Cardiac fibroblast (primary cell): ENCODE data around the gene MAP3K5.

Experiments
- DNase-seq, 2 donors: peaks; one replicate each; pipeline versions ENCODE4 v3.0.0 to v3.0.0-alpha.2; 2010; ENCODE audit warnings: low read depth in 2 of 2
- H3K4me3 ChIP-seq, 2 donors: replicated peaks in 1 of 2; 1 replicate in 1 of 2; 2 replicates in 1 of 2; pipeline ENCODE4 v1.5.1; 2011; ENCODE audit warnings: low read depth in 2 of 2, low read length in 2 of 2, mild to moderate bottlenecking in 2 of 2, moderate library complexity in 1 of 2
- TF ChIP-seq, protein P1 (sequence below): IDR thresholded peaks from one replicate; pipeline ENCODE4 v1.5.1; 2011; ENCODE audit warnings: low read depth, mild to moderate bottlenecking, low read length, inconsistent platforms

MAP3K5 gene

DNA sequence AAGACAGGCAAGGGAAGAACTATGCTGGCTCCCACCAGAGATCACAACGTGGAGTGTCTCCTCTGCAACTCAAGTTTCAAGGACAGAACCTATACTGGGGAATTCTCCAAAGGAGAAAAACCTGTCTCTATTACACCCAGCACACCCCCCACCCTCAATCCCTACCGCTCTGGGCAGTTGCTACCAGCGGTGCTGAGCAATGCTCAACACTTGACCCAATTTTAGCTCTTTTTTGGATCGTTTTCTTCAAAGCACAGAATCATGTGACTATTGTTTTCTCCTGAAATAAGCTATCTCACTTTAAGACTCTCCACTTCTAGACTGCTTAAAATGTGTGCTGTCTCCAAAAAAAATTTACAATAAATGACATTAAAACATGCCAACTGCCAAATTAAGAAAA lies 265.3 kb downstream of the MAP3K5 start:
- H3K4me3 ChIP-seq = no peak overlapping the region
- no peak for DNase-seq
- TF ChIP-seq, protein P1, sequence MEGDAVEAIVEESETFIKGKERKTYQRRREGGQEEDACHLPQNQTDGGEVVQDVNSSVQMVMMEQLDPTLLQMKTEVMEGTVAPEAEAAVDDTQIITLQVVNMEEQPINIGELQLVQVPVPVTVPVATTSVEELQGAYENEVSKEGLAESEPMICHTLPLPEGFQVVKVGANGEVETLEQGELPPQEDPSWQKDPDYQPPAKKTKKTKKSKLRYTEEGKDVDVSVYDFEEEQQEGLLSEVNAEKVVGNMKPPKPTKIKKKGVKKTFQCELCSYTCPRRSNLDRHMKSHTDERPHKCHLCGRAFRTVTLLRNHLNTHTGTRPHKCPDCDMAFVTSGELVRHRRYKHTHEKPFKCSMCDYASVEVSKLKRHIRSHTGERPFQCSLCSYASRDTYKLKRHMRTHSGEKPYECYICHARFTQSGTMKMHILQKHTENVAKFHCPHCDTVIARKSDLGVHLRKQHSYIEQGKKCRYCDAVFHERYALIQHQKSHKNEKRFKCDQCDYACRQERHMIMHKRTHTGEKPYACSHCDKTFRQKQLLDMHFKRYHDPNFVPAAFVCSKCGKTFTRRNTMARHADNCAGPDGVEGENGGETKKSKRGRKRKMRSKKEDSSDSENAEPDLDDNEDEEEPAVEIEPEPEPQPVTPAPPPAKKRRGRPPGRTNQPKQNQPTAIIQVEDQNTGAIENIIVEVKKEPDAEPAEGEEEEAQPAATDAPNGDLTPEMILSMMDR = no peak

DNA sequence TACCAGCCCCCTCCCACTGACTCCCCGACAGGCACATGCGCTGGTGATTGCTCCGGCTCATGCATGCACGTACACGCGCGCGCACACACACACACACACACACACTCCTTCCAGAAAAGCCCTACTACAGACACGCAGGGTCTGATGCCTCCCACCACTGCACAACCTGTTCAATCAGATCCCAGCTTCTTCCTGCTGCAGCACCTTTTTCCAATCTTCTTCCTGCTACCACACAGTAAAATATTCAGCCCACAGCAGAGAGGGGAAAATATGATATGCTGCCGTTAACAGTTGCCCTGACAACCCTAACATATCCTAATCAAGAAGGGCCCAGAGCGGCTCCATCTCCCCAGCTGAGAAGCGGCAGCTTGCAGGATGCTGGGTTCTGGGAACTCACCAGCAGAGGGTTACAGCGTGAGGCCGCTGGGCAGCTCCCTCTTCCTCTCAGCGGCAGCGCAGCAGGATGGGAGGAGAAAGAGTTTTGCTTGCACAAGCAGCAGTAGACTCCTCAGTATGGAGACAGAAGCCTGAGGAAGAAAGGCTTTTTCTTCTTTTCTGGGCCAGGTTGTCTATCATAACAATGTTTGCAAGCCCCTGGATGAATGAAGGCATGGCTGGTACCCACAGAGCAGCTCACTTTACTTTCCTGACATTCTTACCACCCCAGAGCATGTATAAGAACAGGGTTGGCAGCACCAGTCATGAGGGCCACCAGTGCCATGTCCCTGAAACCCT lies 265.9 kb downstream of the MAP3K5 start:
- TF ChIP-seq, protein P1 = peak; percentile 68
- DNase-seq = peak; percentile 61 to 74

DNA sequence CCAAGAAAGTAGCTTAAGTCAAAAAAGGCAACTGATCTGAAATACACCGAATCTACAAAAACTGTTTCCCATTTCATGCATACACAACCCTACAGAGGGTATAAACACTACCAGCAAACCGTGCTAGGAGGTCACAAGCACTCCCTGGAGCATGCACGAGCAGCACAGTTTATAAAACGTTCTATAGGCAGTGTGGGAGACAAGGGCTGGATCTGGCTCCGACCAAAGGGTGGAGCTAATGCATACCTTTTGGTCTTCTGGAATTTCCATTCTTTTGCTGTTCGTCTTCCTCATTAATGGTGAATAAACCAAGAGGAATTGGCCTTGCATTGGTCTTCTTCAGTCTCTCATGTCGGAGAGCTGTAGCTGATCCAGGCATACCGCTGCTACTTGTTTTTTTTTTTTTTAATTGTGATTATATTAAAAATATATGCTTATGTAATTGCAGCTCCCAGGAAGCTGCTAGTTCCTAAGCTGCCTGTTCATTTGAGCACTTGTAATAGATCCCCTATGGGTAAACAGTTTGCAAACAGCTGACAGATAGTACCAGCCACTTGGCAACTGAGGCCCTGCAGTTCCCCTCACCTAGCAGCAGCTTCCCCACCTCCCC lies 266.6 kb downstream of the MAP3K5 start:
- H3K4me3 ChIP-seq = no peak overlapping the region
- TF ChIP-seq, protein P1 = no peak
- no peak for DNase-seq

More for the DNA sequence above, 265.9 kb downstream of the MAP3K5 start:
- H3K4me3 ChIP-seq = no peak overlapping the region

DNA sequence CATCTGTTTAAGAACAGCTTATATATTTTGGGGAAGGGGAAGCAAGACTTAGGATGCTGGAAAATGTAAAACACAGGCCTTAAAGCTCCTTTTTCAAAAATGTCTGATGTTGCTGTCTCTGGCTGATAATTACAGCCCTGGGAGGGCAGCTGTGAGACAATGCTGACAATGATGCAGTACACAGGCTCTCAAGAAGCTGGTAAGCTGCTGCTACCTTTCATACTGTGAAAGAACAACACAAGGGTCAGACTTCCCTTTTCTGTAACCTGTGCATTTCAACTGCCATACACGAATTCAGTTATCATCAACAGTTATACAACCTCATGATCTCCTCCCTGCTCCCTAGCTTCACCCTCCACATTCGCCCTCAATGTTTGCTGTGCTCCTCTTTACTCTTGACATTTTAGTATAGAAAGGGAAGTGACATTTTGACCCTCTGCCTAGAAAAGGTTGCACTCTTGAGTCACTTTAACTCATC lies 267.3 kb downstream of the MAP3K5 start:
- no peak for DNase-seq
- TF ChIP-seq, protein P1 = no peak
- H3K4me3 ChIP-seq = no peak overlapping the region

DNA sequence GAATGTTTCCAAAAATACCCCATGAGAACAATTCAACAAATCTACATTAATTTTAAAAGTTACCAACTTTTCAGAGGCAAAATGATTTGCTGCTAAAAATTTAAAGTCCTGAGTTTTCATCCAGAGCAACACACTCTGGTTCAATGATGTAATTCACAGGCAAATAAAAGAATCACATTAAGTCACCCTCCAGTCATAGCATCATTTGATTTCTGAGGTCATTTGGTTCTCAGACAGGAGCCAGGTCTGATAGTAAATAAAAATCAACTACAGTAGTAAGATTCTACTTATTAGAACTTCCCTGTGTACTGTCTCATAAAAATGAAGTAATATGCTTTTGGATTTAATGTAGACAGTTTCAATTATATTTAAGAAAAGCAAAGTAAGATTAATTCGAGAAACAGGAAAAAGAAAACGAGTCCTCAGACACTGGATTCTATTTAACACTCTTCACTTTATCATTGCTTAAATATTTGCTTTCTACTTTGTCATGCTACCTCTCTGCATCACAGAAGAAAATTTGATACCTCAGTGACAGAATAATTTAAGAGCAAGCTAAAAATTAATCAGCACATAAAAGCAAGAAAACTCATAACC lies 267.8 kb downstream of the MAP3K5 start:
- no peak overlapping the region for H3K4me3 ChIP-seq
- no peak for DNase-seq
- TF ChIP-seq, protein P1 = no peak

DNA sequence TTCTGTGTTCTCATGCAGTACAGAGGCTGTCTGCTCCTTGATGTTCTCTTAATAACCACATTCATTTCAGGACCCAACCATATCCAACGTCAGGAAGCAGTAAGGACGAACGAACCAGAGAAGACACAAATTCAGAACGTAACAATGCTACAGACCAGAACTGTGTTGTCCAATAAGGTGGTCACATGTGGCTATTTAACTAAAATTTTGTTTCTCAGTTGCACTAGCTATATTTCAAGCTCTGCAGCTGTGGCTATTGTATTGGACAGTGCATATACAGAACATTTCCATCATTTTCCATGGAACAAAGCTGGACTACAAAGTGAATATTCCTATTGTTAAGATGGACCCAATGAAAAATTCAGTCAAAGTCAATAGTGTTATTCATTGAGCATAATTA lies 269.1 kb downstream of the MAP3K5 start:
- TF ChIP-seq, protein P1 = no peak
- H3K4me3 ChIP-seq = no peak overlapping the region
- no peak for DNase-seq
